ENCODE data around the gene TSPAN12. TPM values are rescaled to one million over a fixed set of nuclear protein-coding genes. Genes with fewer than 3 reads are reported as not detected.

The TSPAN12 gene
- total RNA-seq, 1 experiment from 2014 or later: 1.4 TPM

- Histone ChIP-seq H3K27ac (ENCODE audit: low read length) (no peak overlapping the region), H3K27me3 (ENCODE audit: control insufficient read depth, insufficient read depth, low read length) (no peaks in the 10 kb centered on the region), H3K4me1 (ENCODE audit: control insufficient read depth, insufficient read depth, low read length) (no peaks in the 10 kb centered on the region), H3K4me3 (ENCODE audit: low read depth in 2 of 2, low read length in 2 of 2) (no peak overlapping the region), H3K9me3 (ENCODE audit: control insufficient read depth, insufficient read depth, low read depth, low read length) (no peaks in the 10 kb centered on the region), H3K36me3 (ENCODE audit: control insufficient read depth, insufficient read depth, low read length) (no peaks in the 10 kb centered on the region)
- ChIA-PET CTCF (no interaction called here), POLR2A (no interaction called here)
- no peak for DNase-seq (ENCODE audit: low read depth, low spot score)
- no TSS peak for BruUV-seq (replicated peaks)
- no peak for TF ChIP-seq REST (IDR thresholded peaks at IDR 0.05; ENCODE audit: insufficient read depth in 1 of 2, low read depth in 2 of 2, low read length in 1 of 2)
- TF ChIP-seq TCF7L2 (IDR thresholded peaks at IDR 0.05; ENCODE audit: low read depth, low read length): no peak
- TF ChIP-seq SIN3A (IDR thresholded peaks at IDR 0.05; ENCODE audit: borderline replicate concordance, insufficient read depth, low read depth, low read length): no peak
- TF ChIP-seq POLR2AphosphoS5 (IDR thresholded peaks at IDR 0.05; ENCODE audit: low read depth, low read length): no peak
- TF ChIP-seq, protein P1, sequence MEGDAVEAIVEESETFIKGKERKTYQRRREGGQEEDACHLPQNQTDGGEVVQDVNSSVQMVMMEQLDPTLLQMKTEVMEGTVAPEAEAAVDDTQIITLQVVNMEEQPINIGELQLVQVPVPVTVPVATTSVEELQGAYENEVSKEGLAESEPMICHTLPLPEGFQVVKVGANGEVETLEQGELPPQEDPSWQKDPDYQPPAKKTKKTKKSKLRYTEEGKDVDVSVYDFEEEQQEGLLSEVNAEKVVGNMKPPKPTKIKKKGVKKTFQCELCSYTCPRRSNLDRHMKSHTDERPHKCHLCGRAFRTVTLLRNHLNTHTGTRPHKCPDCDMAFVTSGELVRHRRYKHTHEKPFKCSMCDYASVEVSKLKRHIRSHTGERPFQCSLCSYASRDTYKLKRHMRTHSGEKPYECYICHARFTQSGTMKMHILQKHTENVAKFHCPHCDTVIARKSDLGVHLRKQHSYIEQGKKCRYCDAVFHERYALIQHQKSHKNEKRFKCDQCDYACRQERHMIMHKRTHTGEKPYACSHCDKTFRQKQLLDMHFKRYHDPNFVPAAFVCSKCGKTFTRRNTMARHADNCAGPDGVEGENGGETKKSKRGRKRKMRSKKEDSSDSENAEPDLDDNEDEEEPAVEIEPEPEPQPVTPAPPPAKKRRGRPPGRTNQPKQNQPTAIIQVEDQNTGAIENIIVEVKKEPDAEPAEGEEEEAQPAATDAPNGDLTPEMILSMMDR (IDR thresholded peaks at IDR 0.05): no peak
- intact Hi-C loops (cut with micrococcal nuclease; ENCODE audit: unreplicated experiment) (no loop called here), in situ Hi-C loops (cut with HindIII; ENCODE audit: low pct_unique_long_range_greater_than_20kb, low sequenced_read_pairs) (no loop called here)
- ATAC-seq: no peak
Observed at GRCh38 chr7:120742372-120742771, 115.6 kb downstream of the TSPAN12 start.

GRCh38 chr7:120741371-120742042, 116.4 kb downstream of the TSPAN12 start:
- in situ Hi-C loops (cut with HindIII; ENCODE audit: low pct_unique_long_range_greater_than_20kb, low sequenced_read_pairs) (no loop called here), intact Hi-C loops (cut with micrococcal nuclease; ENCODE audit: unreplicated experiment) (no loop called here)
- ATAC-seq (no peak), DNase-seq (ENCODE audit: low read depth, low spot score) (no peak)
- Histone ChIP-seq H3K27me3 (ENCODE audit: control insufficient read depth, insufficient read depth, low read length) (no peaks in the 10 kb centered on the region), H3K27ac (ENCODE audit: low read length) (no peak overlapping the region), H3K4me1 (ENCODE audit: control insufficient read depth, insufficient read depth, low read length) (no peaks in the 10 kb centered on the region), H3K36me3 (ENCODE audit: control insufficient read depth, insufficient read depth, low read length) (no peaks in the 10 kb centered on the region), H3K9me3 (ENCODE audit: control insufficient read depth, insufficient read depth, low read depth, low read length) (no peaks in the 10 kb centered on the region), H3K4me3 (ENCODE audit: low read depth in 2 of 2, low read length in 2 of 2) (no peak overlapping the region)
- no peak for TF ChIP-seq TCF7L2 (IDR thresholded peaks at IDR 0.05; ENCODE audit: low read depth, low read length)
- TF ChIP-seq, protein P1 (IDR thresholded peaks at IDR 0.05): no peak
- no peak for TF ChIP-seq REST (IDR thresholded peaks at IDR 0.05; ENCODE audit: insufficient read depth in 1 of 2, low read depth in 2 of 2, low read length in 1 of 2)
- no peak for TF ChIP-seq SIN3A (IDR thresholded peaks at IDR 0.05; ENCODE audit: borderline replicate concordance, insufficient read depth, low read depth, low read length)
- TF ChIP-seq POLR2AphosphoS5 (IDR thresholded peaks at IDR 0.05; ENCODE audit: low read depth, low read length): no peak
- CTCF ChIA-PET: interaction anchor here (0.6 kb wide), 1 partner anchor 789 kb away, joined by 12 read pairs; no protein-coding TSS in a partner anchor
- POLR2A ChIA-PET: no interaction called here
- no TSS peak for BruUV-seq (replicated peaks)
